Ishikawa (cell line): ENCODE measurements around the gene MED12.

Source experiments
- CEBPB ChIP-seq: IDR thresholded peaks from 2 replicates; pipeline ENCODE4 v1.6.1; 2012
- CREB1 ChIP-seq: IDR thresholded peaks from 2 replicates; pipeline ENCODE4 v1.6.1; 2012; ENCODE audit warnings: low read depth
- EGR1 ChIP-seq: IDR thresholded peaks from 2 replicates; pipeline ENCODE4 v1.6.1; 2012
- EP300 ChIP-seq: IDR thresholded peaks from 2 replicates; pipeline ENCODE4 v1.6.1; 2012; ENCODE audit warnings: borderline replicate concordance
- FOXM1 ChIP-seq: IDR thresholded peaks from 2 replicates; pipeline ENCODE4 v1.6.1; 2012; ENCODE audit warnings: low read depth, borderline replicate concordance
- NFIC ChIP-seq: IDR thresholded peaks from 2 replicates; pipeline ENCODE4 v1.6.1; 2012
- RAD21 ChIP-seq: IDR thresholded peaks from 2 replicates; pipeline ENCODE4 v1.6.1; 2012; ENCODE audit warnings: low read depth
- TAF1 ChIP-seq: IDR thresholded peaks from 2 replicates; pipeline ENCODE4 v1.6.1; 2012; ENCODE audit warnings: low read depth, mild to moderate bottlenecking
- TCF12 ChIP-seq: IDR thresholded peaks from 2 replicates; pipeline ENCODE4 v1.6.1; 2012; ENCODE audit warnings: low read depth
- TEAD4 ChIP-seq: IDR thresholded peaks from 2 replicates; pipeline ENCODE4 v1.6.1; 2012
- YY1 ChIP-seq: IDR thresholded peaks from 2 replicates; pipeline ENCODE4 v1.6.1; 2012; ENCODE audit warnings: low read depth
- TF ChIP-seq, protein P1 (sequence below): IDR thresholded peaks from 2 replicates; pipeline ENCODE4 v1.6.1; 2012; ENCODE audit warnings: low read depth, mild to moderate bottlenecking
- TF ChIP-seq, protein P2 (sequence below): IDR thresholded peaks from 2 replicates; pipeline ENCODE4 v1.6.1; 2012
- TF ChIP-seq, protein P3 (sequence below): IDR thresholded peaks from 2 replicates; pipeline ENCODE4 v1.6.1; 2012

Gene MED12

DNA sequence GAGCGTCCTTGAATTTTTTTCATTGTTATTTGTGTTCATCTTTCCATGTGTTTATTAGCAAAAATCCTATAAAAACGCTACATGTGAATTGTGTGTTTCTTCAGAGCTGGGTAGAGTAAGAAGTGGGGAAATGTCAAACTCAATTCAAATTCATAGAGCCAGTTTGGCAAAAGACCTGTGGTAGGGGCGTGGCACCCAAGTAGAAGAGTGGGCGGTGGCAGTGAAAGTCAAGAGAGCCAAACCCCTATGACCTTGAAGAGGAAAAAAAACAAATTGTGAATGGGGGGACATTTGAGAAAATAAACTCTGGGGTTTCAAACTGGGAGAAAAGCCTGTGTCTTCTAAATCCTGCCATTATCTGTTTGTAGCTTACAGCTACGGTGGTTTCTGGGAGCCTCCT, 27.1 kb upstream of the MED12 start:
- TF ChIP-seq, protein P1, sequence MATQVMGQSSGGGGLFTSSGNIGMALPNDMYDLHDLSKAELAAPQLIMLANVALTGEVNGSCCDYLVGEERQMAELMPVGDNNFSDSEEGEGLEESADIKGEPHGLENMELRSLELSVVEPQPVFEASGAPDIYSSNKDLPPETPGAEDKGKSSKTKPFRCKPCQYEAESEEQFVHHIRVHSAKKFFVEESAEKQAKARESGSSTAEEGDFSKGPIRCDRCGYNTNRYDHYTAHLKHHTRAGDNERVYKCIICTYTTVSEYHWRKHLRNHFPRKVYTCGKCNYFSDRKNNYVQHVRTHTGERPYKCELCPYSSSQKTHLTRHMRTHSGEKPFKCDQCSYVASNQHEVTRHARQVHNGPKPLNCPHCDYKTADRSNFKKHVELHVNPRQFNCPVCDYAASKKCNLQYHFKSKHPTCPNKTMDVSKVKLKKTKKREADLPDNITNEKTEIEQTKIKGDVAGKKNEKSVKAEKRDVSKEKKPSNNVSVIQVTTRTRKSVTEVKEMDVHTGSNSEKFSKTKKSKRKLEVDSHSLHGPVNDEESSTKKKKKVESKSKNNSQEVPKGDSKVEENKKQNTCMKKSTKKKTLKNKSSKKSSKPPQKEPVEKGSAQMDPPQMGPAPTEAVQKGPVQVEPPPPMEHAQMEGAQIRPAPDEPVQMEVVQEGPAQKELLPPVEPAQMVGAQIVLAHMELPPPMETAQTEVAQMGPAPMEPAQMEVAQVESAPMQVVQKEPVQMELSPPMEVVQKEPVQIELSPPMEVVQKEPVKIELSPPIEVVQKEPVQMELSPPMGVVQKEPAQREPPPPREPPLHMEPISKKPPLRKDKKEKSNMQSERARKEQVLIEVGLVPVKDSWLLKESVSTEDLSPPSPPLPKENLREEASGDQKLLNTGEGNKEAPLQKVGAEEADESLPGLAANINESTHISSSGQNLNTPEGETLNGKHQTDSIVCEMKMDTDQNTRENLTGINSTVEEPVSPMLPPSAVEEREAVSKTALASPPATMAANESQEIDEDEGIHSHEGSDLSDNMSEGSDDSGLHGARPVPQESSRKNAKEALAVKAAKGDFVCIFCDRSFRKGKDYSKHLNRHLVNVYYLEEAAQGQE = no peak
- TF ChIP-seq EP300 = no peak
- no peak for TF ChIP-seq CEBPB
- TF ChIP-seq TCF12 = no peak
- no peak for TF ChIP-seq EGR1
- TF ChIP-seq, protein P2, sequence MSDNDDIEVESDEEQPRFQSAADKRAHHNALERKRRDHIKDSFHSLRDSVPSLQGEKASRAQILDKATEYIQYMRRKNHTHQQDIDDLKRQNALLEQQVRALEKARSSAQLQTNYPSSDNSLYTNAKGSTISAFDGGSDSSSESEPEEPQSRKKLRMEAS = no peak
- no peak for TF ChIP-seq FOXM1
- TF ChIP-seq YY1 = no peak
- TF ChIP-seq, protein P3, sequence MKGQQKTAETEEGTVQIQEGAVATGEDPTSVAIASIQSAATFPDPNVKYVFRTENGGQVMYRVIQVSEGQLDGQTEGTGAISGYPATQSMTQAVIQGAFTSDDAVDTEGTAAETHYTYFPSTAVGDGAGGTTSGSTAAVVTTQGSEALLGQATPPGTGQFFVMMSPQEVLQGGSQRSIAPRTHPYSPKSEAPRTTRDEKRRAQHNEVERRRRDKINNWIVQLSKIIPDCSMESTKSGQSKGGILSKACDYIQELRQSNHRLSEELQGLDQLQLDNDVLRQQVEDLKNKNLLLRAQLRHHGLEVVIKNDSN = no peak
- no peak for TF ChIP-seq CREB1
- no peak for TF ChIP-seq NFIC

DNA sequence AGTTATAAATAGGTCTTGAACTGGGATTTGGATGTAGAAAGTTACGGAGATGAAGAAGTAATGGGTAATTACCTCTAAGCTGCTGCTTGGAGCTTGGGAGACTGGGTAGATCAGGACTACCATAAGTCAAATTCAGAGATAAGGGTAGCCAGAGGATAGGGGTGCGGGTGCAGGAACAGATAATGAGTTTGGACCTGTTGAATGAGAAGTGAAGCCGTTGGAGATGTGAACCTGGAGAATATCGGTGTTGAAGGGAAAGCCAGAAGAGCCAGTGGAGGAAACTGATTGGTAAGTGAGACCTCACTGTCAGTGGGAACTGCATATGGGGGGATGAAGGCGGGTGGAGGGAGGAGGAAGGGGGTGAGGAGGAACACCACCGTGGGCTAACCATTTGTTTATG, 23.4 kb upstream of the MED12 start:
- TF ChIP-seq, protein P2 = no peak
- TF ChIP-seq CEBPB = no peak
- TF ChIP-seq, protein P1 = no peak
- TF ChIP-seq RAD21 = no peak
- no peak for TF ChIP-seq TAF1
- no peak for TF ChIP-seq NFIC
- TF ChIP-seq EP300 = no peak

DNA sequence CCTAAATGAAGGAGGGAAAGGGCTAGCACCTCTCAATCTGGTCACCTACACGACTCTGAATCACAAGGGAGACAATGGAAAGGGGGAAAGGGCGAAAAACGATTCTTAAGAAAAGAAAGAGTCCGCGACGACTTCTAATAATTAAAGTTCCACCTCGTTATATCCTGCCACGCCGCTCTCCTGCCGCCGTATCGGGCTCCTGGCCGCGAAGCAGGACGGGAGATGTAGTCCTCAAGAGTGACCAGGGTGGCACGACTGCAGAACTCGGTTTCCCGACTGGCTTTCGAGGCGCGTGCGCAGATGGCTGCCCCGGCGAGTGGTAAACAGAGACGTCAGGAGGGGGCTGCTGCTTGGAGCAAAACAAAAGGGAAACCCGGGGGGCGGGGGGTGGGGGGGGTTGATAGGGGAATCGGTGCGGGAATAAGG, 22.8 kb upstream of the MED12 start, which contains the start of gene FOXO4:
Gene FOXO4, plus strand, starts transcription at position 297 of the 426 bp plus-strand sequence. CDS start 678 bp downstream, outside the sequence.
- TF ChIP-seq, protein P2 = peak; percentile 59; the same call in 1 of the 2 replicates
- no peak for TF ChIP-seq RAD21

DNA sequence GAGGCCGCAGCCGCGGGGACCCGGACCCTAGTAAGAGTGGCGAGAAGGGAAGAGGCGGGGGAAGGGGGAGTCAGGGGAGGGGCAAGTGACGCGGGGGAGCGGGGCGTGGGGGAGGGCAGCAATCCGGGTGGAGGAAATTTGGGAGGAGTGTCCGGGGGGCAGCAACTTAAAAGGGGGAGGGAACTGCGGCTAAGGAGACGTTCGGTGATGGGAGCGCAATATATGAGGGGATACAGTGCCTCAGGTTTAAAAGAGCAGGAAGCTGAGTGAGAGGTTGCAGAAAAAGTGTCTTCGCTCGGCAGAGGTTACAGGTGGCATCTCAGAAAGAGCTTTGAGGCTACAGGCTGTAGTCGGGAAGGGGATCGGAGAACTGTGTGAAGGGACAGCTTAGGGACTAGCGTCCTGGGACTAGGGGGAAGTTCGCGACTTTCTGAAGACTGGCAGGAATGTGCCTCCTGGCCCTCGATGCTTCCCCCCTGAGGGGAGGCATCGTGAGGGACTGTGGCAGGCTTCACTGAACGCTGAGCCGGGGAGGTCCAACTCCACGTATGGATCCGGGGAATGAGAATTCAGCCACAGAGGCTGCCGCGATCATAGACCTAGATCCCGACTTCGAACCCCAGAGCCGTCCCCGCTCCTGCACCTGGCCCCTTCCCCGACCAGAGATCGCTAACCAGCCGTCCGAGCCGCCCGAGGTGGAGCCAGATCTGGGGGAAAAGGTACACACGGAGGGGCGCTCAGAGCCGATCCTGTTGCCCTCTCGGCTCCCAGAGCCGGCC, 22.2 kb upstream of the MED12 start:
- TF ChIP-seq, protein P2 = 0 out of 2 replicates have a peak, but pooled peaks have one; percentile 27
- no peak for TF ChIP-seq TAF1

DNA sequence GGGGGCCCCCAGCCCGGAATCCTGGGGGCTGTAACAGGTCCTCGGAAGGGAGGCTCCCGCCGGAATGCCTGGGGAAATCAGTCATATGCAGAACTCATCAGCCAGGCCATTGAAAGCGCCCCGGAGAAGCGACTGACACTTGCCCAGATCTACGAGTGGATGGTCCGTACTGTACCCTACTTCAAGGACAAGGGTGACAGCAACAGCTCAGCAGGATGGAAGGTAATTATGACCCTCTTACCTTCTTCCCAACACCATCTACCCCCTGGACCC, 21.7 kb upstream of the MED12 start:
- TF ChIP-seq CREB1 = no peak
- TF ChIP-seq NFIC = no peak
- TF ChIP-seq CEBPB = no peak
- no peak for TF ChIP-seq TEAD4
- TF ChIP-seq YY1 = no peak
- TF ChIP-seq TCF12 = no peak
- no peak for TF ChIP-seq EP300
- TF ChIP-seq TAF1 = no peak
- TF ChIP-seq, protein P3 = no peak
- no peak for TF ChIP-seq EGR1
- TF ChIP-seq, protein P1 = no peak
